ENCODE data around the gene LIPM.

LIPM gene

GRCh38 chr10:88802523-88803285 lies at the start of gene LIPM:
LIPM (plus strand) TSS chr10:88802730; CDS start chr10:88802897, 167 bp downstream.
- DNase-seq = no peak

- no peak for DNase-seq
These were observed 48.2 kb upstream of the LIPM start for GRCh38 chr10:88754287-88754686.

- DNase-seq = no peak
These were observed 46.8 kb upstream of the LIPM start for GRCh38 chr10:88755753-88756152.

GRCh38 chr10:88756660-88757059 lies 45.9 kb upstream of the LIPM start:
- no peak for DNase-seq

- DNase-seq = peak; percentile 84 to 90
These were observed 43.0 kb upstream of the LIPM start, which contains the start of gene LIPN for GRCh38 chr10:88759366-88760101. LIPN (plus strand) TSS chr10:88760020; CDS start chr10:88761406, 1,386 bp downstream.

GRCh38 chr10:88762906-88763305 lies 39.6 kb upstream of the LIPM start:
- no peak for DNase-seq

GRCh38 chr10:88763441-88763840 lies 39.1 kb upstream of the LIPM start:
- no peak for DNase-seq

GRCh38 chr10:88764110-88764509 lies 38.4 kb upstream of the LIPM start:
- no peak for DNase-seq

- DNase-seq = peak; percentile 31 to 48
These were observed 36.7 kb upstream of the LIPM start for GRCh38 chr10:88765816-88766215.

GRCh38 chr10:88769384-88769783 lies 33.1 kb upstream of the LIPM start:
- DNase-seq = no peak

GRCh38 chr10:88781206-88781605 lies 21.3 kb upstream of the LIPM start:
- no peak for DNase-seq

- DNase-seq = no peak
These were observed 20.3 kb upstream of the LIPM start for GRCh38 chr10:88782222-88782621.

GRCh38 chr10:88783724-88784123 lies 18.8 kb upstream of the LIPM start:
- DNase-seq = no peak

GRCh38 chr10:88786032-88786770 lies 16.3 kb upstream of the LIPM start:
- DNase-seq = no peak

GRCh38 chr10:88787463-88787862 lies 15.1 kb upstream of the LIPM start:
- no peak for DNase-seq

- DNase-seq = no peak
These were observed 13.6 kb upstream of the LIPM start for GRCh38 chr10:88788924-88789323.

GRCh38 chr10:88791924-88792323 lies 10.6 kb upstream of the LIPM start:
- peak; percentile 11 to 22 for DNase-seq

GRCh38 chr10:88792661-88793060 lies 9.9 kb upstream of the LIPM start:
- DNase-seq = peak; percentile 89 to 91

GRCh38 chr10:88793712-88794299 lies 8.7 kb upstream of the LIPM start:
- no peak for DNase-seq

GRCh38 chr10:88794731-88795130 lies 7.8 kb upstream of the LIPM start:
- no peak for DNase-seq

GRCh38 chr10:88800152-88801125 lies 2.1 kb upstream of the LIPM start:
- no peak for DNase-seq

GRCh38 chr10:88803641-88804040 lies 1.1 kb downstream of the LIPM start:
- no peak for DNase-seq
